Gastrocnemius medialis (tissue), 4 donors: ENCODE data around the gene TAF6.

Source experiments
- POLR2A ChIP-seq, 2 donors: fragments of 450-650 bp; IDR thresholded peaks; one replicate each; pipeline ENCODE4 v1.6.1; 2017; ENCODE audit warnings: antibody characterized with exemption in 2 of 2, mild to moderate bottlenecking in 2 of 2, moderate library complexity in 2 of 2
- TF ChIP-seq, protein P1 (sequence below), 5 experiments: fragments of 450-650 bp in 3 of 5; fragments of 200-600 bp in 2 of 5; sonication (generic) in 2 of 5; IDR thresholded peaks in 4 of 5; conservative IDR thresholded peaks in 1 of 5; 1 replicate in 4 of 5; 2 replicates in 1 of 5; pipeline ENCODE4 v1.5.1; 2016 to 2019; ENCODE audit warnings: antibody characterized with exemption in 5 of 5, mild to moderate bottlenecking in 3 of 5, moderate library complexity in 3 of 5

DNA sequence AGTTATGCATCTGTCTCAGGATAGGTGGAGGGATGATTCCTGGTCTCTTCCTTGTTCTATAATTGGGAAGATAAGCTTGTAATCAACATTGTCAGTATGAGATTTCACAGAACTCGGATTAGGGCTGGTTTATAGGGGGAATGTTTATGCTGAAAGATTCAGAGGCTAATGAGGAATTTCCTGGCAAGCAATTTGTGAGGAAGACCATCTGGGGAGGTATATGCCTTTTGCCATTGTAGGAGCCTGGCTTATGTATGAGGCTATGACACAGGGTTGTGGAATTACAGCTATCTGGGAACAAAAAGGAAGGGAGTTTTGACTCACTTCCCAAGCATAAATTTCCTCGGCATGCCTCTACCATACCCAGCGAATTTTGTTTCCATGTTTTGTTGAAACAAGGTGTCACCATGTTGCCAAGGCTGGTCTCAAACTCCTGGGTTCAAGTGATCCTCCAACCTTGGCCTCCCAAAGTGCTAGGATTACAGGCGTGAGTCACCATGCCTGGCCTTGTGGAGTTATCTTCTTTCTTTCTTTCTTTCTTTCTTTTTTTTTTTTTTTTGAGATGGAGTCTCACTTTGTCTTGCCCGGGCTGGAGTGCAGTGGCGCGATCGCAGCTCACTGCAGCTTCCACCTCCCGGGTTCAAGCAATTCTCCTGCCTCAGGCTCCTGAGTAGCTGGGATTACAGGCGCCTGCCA lies 32.0 kb downstream of the TAF6 start:
- TF ChIP-seq POLR2A (IDR thresholded peaks at IDR 0.05): no peak
- TF ChIP-seq, protein P1, sequence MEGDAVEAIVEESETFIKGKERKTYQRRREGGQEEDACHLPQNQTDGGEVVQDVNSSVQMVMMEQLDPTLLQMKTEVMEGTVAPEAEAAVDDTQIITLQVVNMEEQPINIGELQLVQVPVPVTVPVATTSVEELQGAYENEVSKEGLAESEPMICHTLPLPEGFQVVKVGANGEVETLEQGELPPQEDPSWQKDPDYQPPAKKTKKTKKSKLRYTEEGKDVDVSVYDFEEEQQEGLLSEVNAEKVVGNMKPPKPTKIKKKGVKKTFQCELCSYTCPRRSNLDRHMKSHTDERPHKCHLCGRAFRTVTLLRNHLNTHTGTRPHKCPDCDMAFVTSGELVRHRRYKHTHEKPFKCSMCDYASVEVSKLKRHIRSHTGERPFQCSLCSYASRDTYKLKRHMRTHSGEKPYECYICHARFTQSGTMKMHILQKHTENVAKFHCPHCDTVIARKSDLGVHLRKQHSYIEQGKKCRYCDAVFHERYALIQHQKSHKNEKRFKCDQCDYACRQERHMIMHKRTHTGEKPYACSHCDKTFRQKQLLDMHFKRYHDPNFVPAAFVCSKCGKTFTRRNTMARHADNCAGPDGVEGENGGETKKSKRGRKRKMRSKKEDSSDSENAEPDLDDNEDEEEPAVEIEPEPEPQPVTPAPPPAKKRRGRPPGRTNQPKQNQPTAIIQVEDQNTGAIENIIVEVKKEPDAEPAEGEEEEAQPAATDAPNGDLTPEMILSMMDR (IDR thresholded peaks at IDR 0.05 in 4 of 5, conservative IDR thresholded peaks at IDR 0.05 in 1 of 5): no peak
